SK-N-MC (cell line): Measurements from ENCODE around the gene C1R.

Experiments
- EZH2 ChIP-seq: fragments of 200-600 bp; sonication (generic); IDR thresholded peaks from one replicate; pipeline ENCODE4 v1.6.1; 2017; ENCODE audit warnings: antibody characterized with exemption
- POLR2AphosphoS5 ChIP-seq: IDR thresholded peaks from 2 replicates; pipeline ENCODE4 v1.6.1; 2012; ENCODE audit warnings: mild to moderate bottlenecking, low read depth, low read length, borderline replicate concordance

DNA sequence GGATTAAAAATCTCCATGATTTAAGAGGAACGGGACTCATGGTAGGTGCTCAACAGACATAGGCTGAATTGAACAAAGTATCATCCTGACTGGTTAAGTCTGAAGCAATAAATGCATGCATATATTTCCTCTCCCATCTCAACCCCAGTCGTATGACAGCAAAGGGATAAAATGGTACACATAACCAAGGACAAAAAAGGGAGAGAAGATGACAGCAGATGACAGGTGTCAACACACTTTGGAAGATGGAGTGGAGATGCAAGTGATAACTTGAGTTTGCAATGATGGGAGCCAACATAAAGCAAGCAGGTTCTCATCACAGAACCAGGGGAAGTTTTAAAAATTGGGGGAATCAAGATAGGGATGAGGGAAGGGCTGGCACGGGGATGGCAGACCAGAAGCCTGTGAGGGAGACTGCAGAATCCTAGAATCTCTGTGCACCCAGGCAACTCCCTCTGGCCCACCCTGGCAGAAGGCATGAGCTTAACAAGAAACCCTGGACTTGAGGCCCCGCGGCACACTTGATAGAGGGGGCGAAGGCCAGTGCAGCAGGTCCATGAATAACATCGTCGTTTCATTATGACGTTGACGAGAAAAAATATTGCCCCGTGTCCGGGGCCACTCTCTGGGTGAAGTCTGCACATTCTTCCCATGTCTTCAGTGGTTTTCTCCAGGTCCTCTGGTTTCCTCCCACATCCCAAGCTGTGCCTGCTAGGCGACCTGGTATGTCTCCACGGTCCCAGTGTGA is 11.8 kb upstream of the C1R start:
- TF ChIP-seq POLR2AphosphoS5 (no peak), EZH2 (no peak)
